ENCODE results near the gene PLXND1.

GRCh38 chr3:129602730-129603560, 3.5 kb downstream of the PLXND1 start:
- TF ChIP-seq YY1 (IDR thresholded peaks at IDR 0.05; ENCODE audit: extremely low read depth, insufficient replicate concordance, low read depth, low read length) = no peak
- no peak for TF ChIP-seq POLR2A (IDR thresholded peaks at IDR 0.05; ENCODE audit: borderline replicate concordance, extremely low read depth, insufficient read depth, insufficient read length)
- TF ChIP-seq POLR2AphosphoS5 (IDR thresholded peaks at IDR 0.05; ENCODE audit: low read depth, low read length) = no peak
- TF ChIP-seq CTCF (IDR thresholded peaks at IDR 0.05 in 2 of 3, conservative IDR thresholded peaks at IDR 0.05 in 1 of 3; ENCODE audit: borderline replicate concordance in 1 of 3, insufficient read depth in 1 of 3, low read depth in 2 of 3, low read length in 2 of 3) = no peak
- no peak for TF ChIP-seq ATF3 (IDR thresholded peaks at IDR 0.05)
- no peak for TF ChIP-seq SIN3A (IDR thresholded peaks at IDR 0.05; ENCODE audit: low read depth)
- TF ChIP-seq MAX (IDR thresholded peaks at IDR 0.05) = no peak
- TF ChIP-seq RAD21 (IDR thresholded peaks at IDR 0.05; ENCODE audit: low read depth) = no peak
- no peak for TF ChIP-seq EGR1 (IDR thresholded peaks at IDR 0.05; ENCODE audit: low read depth)
- TF ChIP-seq CEBPB (IDR thresholded peaks at IDR 0.05; ENCODE audit: low read depth) = no peak
- TF ChIP-seq SP1 (IDR thresholded peaks at IDR 0.05; ENCODE audit: low read depth) = no peak
- no peak for TF ChIP-seq FOSL1 (IDR thresholded peaks at IDR 0.05; ENCODE audit: low read depth)
- no peak for TF ChIP-seq EZH2phosphoT487 (IDR thresholded peaks at IDR 0.05; ENCODE audit: borderline replicate concordance)
- TF ChIP-seq EZH2 (IDR thresholded peaks at IDR 0.05) = no peak

Measured in HCT116 (cell line).